ENCODE results near the gene DEPP1.

GRCh38 chr10:44933451-44934321 lies 44.9 kb downstream of the DEPP1 start:
- TF ChIP-seq CTCF (IDR thresholded peaks at IDR 0.05) = no peak
- TF ChIP-seq RAD21 (conservative IDR thresholded peaks at IDR 0.05 in 1 of 2, IDR thresholded peaks at IDR 0.05 in 1 of 2) = no peak
- no peak for TF ChIP-seq POLR2A (IDR thresholded peaks at IDR 0.05; ENCODE audit: low read length)
- no peak for TF ChIP-seq ELK1 (IDR thresholded peaks at IDR 0.05; ENCODE audit: low read depth, low read length)
- no peak for TF ChIP-seq CHD4 (IDR thresholded peaks at IDR 0.05; ENCODE audit: borderline replicate concordance)
- TF ChIP-seq FOSL2 (IDR thresholded peaks at IDR 0.05) = no peak
- TF ChIP-seq FOSL2 (CRISPR knock-in tag; IDR thresholded peaks at IDR 0.05) = no peak
- no peak for TF ChIP-seq EP300 (IDR thresholded peaks at IDR 0.05)
- no peak for TF ChIP-seq CBX2 (IDR thresholded peaks at IDR 0.05; ENCODE audit: borderline replicate concordance, low read depth)
- no peak for TF ChIP-seq ESRRA (IDR thresholded peaks at IDR 0.05; ENCODE audit: borderline replicate concordance, low read length)
- TF ChIP-seq HMGXB4 (CRISPR knock-in tag; IDR thresholded peaks at IDR 0.05; ENCODE audit: borderline replicate concordance) = no peak
- TF ChIP-seq RCOR1 (IDR thresholded peaks at IDR 0.05; ENCODE audit: low read depth, low read length) = no peak
- TF ChIP-seq MAZ (IDR thresholded peaks at IDR 0.05; ENCODE audit: borderline replicate concordance, low read depth, low read length) = no peak
